Embryonic facial prominence (tissue), 1 donor: ENCODE results near the gene SLC51A.

ENCODE experiments used
- DNase-seq: peaks from one replicate; pipeline ENCODE4 v3.0.0-alpha.2; 2016; ENCODE audit errors: extremely low spot score

Gene SLC51A

GRCh38 chr3:196215493-196216020 is 777 bp upstream of the SLC51A start:
- DNase-seq = no peak

- no peak for DNase-seq
These were observed 412 bp downstream of the SLC51A start for GRCh38 chr3:196216681-196217211.

- DNase-seq = no peak
These were observed 1.2 kb downstream of the SLC51A start for GRCh38 chr3:196217307-196218154.

DNA sequence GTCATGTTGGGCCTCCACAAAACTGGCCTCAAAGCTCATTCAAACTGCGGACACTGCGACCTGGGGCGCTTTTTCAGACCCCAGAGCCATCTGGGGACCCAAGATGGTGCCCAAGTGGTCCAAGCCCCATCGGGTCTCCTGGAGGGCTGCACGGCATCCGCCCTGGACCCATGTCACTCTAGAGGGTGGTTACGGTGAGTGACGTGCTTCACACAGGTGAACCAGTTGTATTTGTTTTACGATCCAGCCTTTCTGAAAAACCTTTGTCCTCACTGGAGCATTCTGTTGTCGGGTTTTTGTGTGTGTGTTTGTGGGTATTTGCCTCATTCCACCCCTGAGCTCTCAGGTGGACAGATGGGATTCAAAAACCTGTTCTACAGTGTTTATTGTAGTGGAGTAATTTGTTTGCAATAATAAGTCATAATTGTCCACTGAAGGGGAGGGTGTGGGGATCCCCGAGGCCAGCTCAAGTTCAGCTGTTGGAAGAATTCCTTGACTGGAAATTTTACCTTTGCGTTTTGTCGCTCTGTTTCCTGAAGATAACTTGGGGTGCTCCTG is 1.9 kb downstream of the SLC51A start:
- DNase-seq = no peak

- peak; percentile 47 for DNase-seq
These were observed 3.0 kb downstream of the SLC51A start for GRCh38 chr3:196219194-196219969.

DNA sequence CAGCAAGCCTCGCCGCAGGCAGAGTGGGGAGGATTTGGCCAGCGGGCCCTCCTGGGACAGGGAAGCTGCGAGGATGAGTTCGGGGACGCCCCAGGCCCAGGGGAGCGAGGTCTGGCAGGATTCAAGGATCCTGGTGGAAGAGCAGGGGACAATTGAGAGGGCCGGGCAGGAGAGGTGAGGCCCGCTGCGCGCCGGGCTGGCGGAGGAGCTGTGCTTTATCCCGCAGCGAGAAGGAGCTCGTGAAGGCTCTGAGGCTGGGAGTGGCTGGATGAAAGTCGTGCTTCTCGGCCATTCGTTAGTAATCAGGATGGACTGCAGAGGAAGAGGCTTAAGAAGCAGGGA is 3.6 kb downstream of the SLC51A start:
- no peak for DNase-seq

- DNase-seq = no peak
These were observed 4.3 kb downstream of the SLC51A start for GRCh38 chr3:196220587-196220986.

DNA sequence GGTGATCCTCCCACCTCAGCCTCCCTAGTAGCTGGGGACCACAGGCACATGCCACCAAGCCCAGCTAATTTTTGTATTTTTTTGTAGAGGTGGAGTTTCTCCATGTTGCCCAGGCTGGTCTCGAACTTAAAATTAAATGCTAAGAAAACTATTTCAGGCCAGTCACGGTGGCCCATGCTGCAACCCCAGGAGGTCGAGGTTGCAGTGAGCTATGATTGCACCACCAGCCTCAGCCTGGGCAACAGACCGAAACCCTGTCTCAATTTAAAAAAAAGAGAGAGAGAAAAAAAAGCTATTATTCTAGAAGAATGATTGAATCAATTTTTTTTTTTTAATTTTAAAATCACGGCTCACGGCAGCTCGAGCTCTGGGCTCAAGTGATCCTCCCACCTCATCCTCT is 4.7 kb downstream of the SLC51A start:
- DNase-seq = no peak

DNA sequence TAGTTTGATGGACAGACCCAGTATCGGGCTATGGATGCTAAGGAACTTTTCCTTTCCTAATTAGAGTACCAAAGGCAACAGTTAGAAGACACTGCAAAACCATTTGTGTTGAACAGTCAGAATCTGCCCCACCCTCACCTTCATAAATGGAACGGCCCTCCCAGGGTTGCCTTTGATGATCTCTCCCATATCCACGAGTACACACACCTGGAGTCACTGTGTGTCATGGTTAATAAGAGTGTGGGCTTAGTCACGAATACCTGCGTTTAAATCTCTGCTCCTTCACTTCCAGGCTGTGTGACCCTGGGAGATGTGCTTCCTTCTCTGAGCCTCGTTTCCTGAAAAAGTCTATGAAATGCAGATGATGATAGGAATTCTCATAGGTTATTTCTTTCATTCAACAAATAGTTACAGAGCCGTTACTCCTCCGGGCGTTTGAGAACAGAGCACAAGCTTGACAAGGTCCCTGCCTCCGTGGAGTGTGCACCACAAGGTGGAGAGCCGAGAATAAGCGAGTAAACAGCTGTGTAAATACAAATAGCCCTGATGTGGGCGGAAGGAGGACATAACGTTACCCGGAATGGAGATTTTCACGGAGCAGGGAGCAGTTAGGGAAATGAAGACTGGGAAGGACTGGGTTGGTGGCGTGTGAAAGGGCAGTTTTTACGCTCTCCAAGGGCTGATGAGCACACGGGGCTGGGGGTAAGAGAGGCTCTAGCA is 6.7 kb downstream of the SLC51A start:
- no peak for DNase-seq

- DNase-seq = no peak
These were observed 8.8 kb downstream of the SLC51A start for GRCh38 chr3:196225086-196225485.

DNA sequence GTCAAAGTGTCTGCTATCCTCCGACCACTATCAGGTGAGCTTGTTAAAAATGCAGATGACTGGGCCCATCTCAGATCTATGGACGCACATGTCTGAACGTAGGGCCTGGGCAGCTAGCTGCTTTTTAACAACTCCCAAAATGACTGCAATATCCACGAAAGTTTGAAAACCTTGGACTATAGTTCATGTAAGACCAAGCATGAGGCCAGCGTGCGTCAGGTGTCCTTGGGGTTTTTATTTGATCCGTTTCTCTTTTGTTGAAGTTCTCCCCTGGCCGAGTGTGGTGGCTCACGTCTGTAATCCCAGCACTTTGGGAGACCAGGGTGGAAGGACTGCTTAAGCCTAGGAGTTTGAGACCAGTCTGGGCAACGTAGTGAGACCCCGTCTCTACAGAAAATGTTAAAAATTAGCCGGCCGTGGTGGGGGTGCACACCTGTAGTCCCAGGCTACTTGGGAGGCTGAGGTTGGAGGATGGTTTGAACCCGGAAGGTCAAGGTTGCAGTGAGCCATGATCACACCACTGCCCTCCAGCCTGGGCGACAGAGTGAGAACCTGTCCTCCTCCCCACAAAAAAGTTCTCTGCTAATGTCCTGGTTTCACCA is 9.5 kb downstream of the SLC51A start:
- no peak for DNase-seq

DNA sequence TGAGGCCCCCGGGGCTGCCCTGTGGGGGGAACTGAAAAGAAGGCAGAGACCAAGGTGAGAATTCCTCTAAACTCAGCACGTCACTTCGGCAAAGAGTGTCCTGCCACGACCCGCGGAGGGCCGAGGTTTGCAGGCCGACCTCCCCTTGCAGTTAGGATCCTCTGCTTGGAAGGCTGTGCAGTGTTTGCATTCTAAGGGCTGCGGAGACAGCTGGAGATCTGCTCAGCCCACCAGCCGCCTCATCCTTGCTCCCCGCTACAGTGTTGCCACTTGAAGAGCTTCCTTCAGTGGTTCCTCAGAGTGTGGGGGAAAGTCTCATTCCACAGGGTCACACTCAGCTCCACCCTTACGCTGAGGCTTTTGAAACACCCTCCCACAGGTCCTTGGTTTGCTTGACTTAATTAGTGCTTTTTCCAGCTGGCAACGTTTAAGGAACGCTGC is 10.8 kb downstream of the SLC51A start:
- DNase-seq = no peak

GRCh38 chr3:196227629-196228493 is 11.5 kb downstream of the SLC51A start:
- DNase-seq = no peak

DNA sequence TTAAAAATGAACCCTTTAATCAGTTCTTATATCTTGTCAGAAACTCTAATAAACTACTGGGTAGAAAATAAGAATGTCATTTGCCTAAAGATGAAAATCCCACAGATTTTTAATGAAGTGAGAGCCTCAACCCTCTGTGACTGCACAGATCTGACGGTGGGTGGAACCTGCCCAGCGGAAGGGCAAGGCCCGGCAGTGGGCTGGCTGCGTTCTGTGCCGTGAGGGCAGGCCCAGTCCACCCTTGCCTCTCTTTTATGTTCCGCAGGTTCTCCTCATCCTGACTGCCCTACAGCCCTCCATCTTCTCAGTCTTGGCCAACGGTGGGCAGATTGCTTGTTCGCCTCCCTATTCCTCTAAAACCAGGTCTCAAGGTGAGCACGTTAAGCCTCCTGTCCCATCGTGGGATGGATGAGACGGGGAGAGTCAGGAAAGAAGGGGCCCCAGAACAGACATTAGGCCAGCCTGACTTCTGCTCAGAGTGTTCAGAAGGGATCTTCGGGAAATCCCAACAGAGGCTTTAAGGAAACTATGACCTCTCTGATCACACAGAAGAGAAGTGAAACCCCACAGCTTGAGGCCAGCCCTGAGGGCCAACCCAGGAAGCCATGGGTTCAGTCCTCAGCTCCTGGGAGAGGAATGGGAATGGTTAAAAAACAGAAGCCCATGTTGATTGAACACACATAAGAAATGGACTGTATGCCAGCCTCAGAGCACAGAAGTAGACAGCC is 16.0 kb downstream of the SLC51A start:
- no peak for DNase-seq

- DNase-seq = no peak
These were observed 16.5 kb downstream of the SLC51A start for GRCh38 chr3:196232882-196233251.

- no peak for DNase-seq
These were observed 19.3 kb downstream of the SLC51A start for GRCh38 chr3:196235452-196236122.

GRCh38 chr3:196236223-196236622 is 19.9 kb downstream of the SLC51A start:
- DNase-seq = no peak

DNA sequence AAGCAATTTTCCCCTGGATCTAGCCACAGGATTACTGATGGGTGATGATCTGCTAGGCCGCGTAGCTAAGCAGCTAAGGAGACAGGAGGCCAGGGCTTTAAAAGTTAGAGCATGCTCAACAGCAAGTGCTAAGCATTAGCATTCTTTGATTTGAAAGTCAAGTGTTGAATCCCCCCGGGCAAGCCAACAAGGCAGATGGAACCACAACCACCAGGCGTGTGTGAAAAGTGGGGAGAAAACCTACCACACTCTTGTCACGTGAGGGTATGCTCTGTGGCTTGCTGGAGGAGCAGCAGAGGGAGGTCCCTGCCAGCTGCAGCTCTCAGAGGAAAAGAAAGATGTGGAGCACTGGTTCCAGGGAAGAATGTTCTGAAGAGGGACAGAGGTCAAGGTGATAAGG is 20.9 kb downstream of the SLC51A start:
- DNase-seq = no peak
